ENCODE data around the gene MAP3K4.

Gene MAP3K4

DNA sequence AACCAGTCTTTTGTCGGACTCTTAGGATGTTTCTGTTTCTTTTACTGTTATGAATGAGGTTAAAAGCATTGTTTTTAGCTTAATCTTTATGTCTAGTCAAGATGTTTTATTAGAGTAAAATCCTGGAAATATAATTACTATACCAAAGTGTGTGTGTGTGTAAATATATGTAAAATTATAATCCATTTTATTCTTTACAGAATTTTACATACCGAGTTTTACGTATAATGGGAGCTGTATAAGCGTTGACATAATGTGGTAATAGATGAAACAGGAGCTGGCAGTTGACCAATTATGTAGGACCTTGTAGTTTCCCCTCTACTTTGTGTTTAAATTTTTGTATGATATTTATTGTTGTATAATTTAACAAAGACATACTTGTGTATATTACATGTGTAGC is 16.7 kb downstream of the MAP3K4 start:
- no peak for DNase-seq (ENCODE audit: low read depth)

DNA sequence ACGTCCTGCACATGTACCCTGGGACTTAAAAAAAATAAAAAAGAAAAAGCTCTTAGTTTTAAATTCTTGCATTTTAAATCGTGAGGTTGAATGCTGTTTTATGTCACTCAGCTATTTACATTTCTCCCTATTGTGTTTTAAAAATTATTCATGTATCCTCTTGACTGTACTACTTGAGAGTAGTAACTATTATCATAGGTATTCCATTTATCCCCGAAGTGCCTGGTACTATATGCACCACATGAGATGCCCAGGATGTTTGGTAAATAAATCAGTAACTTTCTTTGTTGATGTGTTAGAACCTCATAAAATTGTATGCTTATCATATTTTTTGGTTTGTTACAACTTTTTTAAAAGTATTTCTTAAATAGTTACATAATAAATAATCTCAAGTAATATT is 18.4 kb downstream of the MAP3K4 start:
- no peak for DNase-seq (ENCODE audit: low read depth)

DNA sequence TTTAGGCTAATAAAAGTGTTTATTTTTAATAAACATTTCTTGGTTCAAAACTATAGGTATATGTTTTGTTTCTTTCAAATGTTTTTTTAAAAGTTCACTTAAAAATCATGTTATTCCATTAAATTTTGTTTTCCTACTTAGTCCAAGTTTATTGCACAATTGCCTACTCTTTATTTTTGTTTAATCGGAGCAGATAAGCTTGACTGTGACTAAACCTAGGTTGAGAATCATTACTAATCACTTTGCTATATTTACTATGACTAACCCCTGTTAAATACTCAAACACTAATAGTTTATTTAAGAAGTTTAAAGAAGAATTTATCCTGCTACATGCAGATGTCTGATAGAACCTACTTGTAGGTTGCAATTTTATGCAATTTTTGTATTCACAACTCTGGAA is 18.8 kb downstream of the MAP3K4 start:
- DNase-seq (ENCODE audit: low read depth): no peak

DNA sequence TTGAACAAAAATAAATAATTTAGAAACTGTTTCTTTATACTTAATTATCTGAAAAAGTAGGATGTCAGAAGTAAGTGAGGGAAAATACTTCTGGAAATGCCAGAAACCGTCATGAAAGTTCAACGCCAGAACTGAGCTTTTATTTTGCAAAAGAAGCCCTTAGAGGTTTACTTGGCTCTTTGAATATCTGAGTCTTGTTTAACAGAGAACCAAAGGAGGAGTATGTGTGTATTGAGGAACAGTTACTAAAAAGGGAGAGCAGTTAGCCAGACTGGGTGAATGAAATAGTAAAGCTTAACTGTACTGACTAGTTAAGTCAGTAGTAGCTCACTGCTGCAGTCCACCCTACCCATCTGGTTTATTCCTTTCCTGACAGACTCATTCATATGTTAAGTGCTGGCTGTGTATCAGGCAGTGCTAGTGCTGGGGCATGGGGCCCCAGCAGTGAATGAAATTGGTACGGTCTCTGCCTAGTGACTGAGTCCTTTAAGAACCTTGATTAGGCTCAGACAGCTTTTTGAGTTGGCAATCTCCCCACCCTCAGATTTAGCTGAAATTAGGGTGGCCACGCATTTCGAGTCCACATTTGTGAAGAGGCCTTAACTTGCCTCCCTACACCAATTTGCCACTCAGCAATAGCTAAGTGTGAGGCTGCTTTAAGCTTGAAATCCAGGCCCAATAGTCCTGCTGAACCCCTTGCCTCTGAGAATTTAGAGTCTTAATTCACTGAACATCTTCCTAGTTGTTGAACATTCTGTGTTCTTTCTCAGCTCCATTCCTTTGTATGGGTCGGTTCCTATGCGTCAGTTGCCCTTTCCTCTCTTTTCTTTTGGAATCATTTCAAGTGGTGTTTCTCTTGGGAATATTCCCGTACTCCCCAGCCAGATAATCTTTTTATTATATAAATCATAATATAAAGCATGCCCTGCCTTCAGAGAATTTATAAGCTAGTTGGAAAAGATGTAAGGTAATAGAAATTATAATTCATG is 20.2 kb downstream of the MAP3K4 start:
- no peak for DNase-seq (ENCODE audit: low read depth)

DNA sequence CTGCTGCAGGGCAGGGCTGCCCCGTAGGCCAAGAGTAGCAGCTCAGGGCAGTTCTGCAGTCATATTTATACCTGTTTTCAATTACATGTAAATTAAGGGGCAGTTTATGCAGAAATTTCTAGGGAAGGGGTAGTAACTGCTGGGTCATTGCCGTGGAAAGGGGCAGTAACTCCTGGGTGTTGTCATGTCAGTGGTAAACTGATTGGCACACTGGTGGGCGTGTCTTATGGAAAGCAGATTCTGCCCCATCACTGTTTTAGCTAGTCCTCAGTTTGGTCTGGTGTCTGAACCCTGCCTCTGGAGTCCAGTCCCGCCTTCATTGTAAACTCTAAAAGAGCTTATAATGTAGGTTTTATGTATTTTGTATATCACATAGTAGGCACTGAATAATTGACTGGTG is 22.1 kb downstream of the MAP3K4 start:
- DNase-seq (ENCODE audit: low read depth): no peak

DNA sequence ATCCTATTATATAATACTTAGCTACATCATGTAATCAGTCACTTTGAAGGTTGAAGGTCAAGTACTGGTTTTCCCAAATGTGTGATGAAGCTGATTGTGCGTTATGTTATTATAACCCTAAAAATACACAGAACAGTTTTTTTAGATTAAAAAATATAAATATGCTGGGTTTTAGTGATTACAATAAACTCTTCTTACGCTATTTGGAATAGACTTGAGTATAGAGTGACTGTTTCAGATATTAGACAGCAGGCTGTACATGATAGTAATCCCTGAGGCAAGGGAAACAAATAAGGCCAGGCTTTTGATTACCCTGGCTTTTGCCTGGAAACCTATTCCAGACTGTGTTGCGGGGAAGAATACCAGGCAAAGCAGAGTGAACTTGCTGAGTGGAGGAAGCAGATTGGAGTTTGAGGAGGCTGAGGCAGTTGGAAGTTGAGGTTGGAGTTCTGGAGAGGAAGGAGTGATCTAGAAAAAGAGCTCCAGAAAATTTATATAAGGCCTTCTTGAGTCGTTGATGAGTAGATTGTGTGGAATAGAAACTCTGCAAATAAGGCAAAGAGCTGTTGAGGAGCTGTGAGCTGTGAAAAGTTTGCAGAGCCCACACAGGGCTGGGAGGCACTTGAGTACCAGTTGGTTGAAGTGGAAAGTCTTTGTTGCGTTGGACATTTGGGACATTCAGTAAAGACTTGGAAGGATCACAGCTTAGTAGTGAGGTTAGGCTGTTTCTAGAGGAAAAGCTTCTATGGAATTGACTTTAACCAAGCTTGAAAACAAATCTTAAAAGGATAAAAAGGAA is 26.4 kb downstream of the MAP3K4 start:
- DNase-seq (ENCODE audit: low read depth): no peak

DNA sequence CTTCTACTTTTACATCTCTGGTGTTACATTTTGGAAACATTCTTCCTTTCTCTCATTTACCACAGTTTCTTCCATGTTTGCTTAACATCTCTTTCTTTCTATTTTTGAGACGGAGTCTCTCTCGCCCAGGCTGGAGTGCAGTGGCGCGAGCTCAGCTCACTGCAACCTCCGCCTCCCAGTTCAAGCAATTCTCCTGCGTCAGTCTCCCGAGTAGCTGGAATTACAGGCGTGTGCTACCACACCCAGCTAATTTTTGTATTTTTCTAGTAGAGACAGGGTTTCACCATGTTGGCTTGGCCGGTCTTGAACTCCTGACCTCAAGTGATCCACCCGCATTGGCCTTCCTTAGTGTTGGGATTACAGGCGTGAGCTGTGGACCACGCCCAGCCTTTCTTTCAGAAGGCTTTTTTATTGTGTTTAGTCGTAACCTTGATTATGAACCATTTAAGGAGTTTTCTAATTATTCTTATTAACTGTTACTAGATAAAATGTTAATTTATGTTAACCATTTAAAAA is 27.8 kb downstream of the MAP3K4 start:
- DNase-seq (ENCODE audit: low read depth): no peak

DNA sequence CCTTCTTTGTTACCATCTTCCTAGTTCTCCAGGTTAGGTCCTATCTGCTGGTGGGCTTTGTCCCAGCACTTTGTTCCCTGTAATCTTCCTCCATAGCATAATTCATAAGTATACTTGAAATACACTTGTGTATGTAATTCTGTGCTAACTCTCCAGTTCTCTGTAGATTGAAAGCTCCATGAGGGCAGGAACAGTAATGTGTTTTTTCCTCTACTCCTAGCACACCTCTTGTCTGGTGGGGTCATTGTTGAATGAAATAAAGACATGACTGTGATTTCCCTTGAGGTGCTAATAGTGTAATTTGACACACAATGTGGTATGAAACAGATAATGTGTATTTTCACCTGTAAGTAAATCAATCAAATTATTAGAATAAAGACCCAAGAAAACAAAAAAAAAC is 30.0 kb downstream of the MAP3K4 start:
- DNase-seq (ENCODE audit: low read depth): no peak

DNA sequence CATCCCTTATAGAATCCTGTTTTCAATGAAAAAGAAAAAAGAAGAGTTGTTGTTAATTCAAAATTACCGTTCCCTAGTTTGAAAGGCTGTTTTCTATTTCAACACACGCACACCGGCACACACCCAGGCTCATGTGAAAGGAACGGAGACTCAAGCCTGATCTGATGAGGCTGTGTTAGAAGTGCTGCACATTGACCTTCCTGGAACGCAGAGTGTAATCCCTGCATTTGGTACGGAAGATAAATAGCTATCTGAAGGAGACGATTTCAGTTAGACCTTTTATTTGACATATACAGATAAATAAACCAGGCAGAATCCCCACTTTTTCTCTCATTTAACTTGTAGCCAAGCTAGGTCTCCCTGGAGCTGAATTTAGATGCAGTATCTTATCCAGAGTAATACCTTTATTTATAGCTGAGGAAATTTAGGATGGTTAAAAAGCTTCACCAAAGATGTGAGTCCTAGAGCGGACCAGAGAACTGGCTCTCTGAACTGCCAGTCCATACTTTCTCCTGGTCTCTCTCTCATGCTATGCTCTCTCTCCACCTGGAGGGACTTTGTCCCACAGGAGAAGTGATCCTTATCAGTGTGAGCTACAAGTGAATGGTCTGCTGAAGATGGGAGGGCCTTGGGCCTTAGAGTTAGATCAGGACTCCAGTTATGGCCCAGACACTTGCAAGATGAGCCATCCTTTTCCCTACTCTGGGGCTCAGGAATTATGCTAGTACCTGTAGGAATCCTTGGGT is 30.6 kb downstream of the MAP3K4 start:
- no peak for DNase-seq (ENCODE audit: low read depth)

DNA sequence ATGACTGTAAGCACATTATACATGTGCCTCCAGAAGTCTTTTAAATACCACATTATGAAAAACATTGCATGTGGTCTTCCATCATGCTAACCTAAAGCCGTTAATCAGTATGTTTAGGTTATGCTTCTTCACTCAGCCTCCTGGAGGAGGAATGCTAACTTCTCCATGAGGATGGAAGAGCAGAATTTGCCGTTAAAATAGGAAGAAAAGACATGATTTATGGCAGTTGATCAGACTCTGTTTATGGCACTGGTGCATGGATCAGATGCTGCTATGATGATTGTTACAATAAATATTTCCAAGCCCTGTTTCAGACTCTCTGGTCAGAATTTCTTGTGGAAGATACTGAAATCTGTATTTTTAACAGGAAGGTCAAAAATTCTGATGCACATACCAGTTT is 31.7 kb downstream of the MAP3K4 start:
- DNase-seq (ENCODE audit: low read depth): no peak

DNA sequence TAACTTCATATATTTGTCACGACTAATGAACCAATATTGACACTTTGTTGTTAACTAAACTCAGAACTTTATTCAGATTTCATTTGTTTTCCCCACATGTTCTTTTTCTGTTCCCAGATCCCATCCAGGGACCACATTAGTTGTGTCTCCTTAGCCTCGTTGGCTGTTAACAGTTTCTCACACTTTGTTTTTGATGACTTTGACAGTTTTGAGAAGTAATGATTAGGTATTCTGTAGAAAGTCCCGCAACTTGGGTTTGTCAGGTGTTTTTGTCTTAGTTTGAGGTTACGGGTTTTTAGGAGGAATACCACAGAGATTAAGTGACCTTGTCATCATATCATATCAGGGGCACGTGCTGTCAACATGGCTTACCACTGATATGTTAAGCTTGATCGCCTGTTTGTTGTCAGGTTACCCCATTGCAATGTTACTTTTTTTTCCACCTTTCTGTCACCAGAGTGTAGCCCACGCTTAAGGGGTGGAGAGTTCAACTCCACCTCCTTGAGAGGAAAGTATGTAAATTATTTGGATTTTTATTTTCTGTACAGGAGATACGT is 32.9 kb downstream of the MAP3K4 start:
- DNase-seq (ENCODE audit: low read depth): no peak

DNA sequence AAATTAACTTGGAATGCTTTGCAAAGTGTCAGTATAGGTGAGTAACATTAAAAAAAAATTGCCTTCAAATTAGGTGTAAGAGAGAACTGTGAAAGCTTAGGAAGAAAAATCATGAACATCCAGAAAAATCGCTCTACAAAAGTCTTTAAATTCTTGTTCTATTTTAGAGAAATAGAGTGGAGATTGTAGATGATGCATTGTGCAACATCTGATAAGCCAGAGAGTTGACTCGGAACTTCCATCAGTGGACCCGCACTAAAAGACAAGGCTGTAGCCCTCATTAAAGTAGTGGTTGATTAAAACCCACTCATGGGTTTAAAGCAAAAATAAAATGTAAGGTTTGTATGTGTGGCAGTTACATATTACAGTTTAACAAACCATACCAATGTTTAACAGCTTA is 35.8 kb downstream of the MAP3K4 start:
- no peak for DNase-seq (ENCODE audit: low read depth)

DNA sequence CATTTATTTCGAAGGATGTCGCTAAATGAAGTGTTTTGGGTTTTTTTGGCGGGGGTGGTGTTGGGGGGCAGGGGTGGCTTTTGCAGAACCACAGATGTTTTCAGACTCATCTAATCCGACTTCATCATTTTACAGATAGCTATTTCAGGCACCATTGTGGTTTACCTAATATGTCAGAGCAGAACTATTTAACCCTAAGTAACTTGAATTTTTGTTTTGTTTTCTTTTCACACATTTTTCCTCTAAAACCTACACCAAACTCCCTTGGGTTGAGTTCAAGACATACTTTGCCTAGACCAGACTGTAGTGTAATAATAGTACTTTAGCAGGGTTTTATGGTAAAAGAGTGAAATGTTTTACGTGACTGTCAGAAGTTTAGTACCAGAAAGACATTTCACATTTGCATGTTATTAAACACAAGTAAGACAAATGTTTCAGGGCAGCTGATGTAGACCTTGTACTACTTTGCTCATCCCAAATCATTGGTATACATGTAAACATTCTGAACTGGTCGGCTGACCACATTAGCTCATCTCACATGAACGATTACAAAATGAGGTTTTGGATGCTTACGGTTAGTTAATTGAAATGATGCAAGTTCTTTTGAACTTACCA is 37.7 kb downstream of the MAP3K4 start:
- DNase-seq (ENCODE audit: low read depth): peak; percentile 30

DNA sequence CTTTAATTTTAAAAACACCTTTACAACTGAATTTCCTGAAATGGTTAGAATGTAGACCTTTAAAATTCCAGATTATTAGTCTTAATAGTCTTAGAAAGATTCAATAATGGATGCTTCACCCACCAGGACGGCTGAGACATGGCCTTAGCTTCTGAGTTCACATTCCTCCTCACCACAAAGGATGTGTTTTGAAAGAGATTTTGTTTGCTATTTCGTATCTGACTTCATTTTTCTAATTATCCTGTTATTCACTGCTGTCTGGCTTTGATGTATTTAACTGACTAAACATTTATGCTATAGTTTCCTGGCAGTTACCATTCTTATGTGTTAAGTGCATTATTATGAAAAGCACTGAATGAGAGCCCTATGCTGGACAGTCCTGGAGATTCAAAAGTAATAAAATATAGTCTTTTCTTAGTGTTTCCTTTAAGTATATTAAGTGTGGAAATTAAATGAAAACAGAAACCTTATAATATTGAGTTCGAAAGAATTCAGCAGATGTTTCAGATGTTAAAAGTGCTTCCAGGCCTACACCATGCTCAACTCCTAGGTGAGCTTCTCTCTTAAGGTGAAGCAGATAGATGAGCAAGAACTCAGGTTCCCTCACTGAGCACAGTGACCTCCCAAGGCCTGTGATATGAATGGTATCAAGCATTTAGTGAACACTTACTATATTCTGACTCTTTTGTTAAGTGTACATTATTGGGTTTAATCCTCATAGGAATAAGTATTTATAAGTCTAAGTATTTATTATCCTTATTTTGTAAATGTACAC is 40.3 kb downstream of the MAP3K4 start:
- no peak for DNase-seq (ENCODE audit: low read depth)

DNA sequence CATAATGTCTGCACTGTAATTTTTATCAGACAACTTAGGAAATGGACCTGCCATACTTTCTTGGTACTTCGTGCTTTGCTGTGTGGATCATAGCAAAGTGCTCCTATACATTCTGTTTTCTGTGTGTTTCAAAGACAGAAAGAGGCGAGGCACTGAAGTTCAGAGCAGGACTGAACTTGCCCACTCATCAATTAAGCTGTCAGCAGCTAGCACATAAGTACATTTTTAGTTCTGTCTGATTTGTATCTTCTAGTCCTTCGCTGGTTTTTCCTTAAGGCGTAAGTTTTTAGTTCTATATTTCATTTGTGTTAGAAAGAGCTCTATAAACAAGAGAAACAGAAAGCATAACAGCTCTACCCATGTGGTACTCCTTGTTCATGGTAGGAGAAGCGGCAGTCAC is 42.1 kb downstream of the MAP3K4 start:
- DNase-seq (ENCODE audit: low read depth): no peak

DNA sequence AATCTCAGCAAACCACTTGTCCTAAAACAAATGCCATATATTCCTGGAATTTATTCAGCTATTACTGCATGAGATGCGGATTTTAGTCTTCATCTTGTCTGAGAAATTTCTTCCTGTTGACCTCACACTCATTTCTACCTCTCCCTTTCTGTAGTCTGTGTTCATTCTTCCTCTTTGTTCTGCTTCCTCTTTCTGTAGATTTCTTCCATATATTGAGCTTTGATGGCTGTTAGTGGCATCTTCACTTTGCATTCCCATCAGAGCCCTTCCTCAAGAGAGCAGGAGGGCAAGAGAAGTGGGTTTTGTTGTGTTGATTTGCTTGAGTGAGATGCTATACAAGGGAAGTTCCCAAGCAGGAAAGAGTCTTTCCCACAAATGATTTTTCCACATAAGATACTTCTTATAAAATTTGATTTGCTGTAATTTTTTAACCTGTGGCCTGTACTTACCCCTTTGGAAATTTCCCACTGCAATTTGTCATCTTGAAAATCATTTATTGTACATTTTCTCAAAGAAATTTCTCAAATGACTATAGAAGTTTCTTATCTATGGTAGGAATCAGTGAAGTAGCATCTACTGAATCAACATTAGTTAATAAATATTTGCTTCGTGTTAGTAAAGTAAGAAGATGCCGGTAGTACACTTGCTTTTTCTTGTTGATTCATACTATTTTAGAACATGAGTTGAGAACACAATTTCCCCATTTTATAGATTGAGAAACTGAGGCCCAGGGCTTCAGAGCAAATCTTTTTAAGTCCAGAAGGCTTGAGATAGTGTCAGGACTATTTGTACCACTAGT is 43.8 kb downstream of the MAP3K4 start:
- no peak for DNase-seq (ENCODE audit: low read depth)

DNA sequence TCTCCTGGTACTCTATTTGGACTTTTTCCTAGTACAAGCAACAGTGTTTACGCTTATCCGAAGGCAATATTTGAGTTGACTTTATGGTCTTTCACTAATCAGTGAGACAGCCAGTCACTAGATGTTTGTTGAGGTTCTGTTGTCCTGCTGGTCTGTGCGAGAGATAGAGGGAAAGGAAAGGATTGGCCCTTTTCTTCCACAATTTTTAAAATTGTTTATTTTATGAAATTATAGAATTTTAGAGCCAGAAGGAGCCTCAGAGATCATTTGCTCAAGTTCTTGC is 44.4 kb downstream of the MAP3K4 start:
- no peak for DNase-seq (ENCODE audit: low read depth)

DNA sequence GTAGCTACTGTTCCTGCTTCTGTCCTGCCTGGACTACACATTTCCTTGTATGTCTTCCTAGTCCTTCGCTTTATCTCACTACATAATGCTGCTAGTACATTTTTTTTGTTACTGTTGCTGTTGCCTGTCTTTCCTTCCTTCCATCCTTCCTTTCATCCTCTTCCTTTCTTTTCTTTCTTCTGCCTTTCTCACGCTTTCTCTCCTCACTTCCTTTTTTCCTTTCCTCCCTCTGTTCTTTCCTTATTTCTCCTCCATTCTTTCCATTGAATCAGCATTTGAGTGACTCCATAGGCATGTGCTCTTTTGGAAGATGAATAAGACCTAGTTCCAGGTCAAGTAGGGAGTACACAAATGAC is 46.3 kb downstream of the MAP3K4 start:
- no peak for DNase-seq (ENCODE audit: low read depth)

DNA sequence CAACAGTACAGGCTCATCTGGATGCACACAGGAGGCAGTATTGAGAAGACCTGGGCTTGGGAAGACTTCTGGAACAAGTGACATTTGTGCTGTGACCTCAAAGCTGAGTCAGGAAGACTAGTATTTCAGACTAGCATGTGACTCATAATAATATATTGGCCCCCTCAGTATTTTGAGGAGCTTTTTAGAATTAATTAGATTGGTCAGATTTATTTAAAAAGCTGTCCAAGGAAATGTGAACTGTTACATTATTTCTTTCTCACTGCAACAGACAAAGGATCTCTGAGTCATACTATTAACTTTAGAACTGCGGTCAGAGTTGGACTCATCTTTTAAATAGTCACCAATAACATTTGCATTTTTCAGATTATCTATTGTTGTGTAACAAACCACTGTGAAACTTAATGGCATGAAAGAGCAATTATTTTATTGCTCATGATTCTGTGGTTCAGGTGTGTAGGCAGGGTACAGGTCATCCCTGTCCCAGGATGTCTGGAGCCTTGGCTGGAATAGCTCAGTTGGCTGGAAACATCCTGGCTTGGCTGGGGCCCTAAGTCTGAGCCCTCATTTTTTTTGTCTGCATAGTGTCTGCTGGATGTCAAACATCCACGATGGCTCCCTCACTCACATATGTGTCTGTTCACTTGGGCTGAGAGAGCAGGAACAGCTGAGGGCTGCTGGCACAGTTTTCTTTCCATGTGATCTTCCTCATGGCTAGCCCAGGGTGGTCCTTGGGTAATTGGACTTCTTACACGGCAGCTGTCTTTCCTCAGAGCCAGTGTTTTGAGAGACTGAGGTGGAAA is 46.9 kb downstream of the MAP3K4 start:
- peak; percentile 27 for DNase-seq (ENCODE audit: low read depth)
